ENCODE results near the gene UNC5C. TPM values are rescaled to one million over a fixed set of nuclear protein-coding genes. Genes with fewer than 3 reads are reported as not detected.

The UNC5C gene
- total RNA-seq, 2 experiments from 2014 or later = not detected

GRCh38 chr4:95129821-95130311 lies 418.9 kb downstream of the UNC5C start:
- H2AFZ ChIP-seq (ENCODE audit: low read length) = no peak overlapping the region
- CTCF ChIA-PET (ENCODE audit: unreplicated experiment) = no interaction called here

GRCh38 chr4:95129031-95129430 lies 419.7 kb downstream of the UNC5C start:
- H3K36me3 ChIP-seq (ENCODE audit: insufficient read depth, low read length) = no peaks in the 10 kb centered on the region
- intact Hi-C loops (cut with micrococcal nuclease; ENCODE audit: unreplicated experiment) = no loop called here
- TF ChIP-seq CTCF (conservative IDR thresholded peaks at IDR 0.05; ENCODE audit: low read length) = no peak
- TF ChIP-seq EZH2phosphoT487 (IDR thresholded peaks at IDR 0.05; ENCODE audit: borderline replicate concordance, low read depth, low read length) = no peak
- no peaks in the 10 kb centered on the region for H4K20me1 ChIP-seq (ENCODE audit: insufficient read depth, low read length)
- no peak overlapping the region for H3K4me2 ChIP-seq (ENCODE audit: low read length)
- no peak overlapping the region for H2AFZ ChIP-seq (ENCODE audit: low read length)
- DNase-seq (ENCODE audit: low spot score) = no peak
- H3K9me2 ChIP-seq (ENCODE audit: insufficient read depth, low read length) = no peaks in the 10 kb centered on the region
- ChIA-PET POLR2A (no interaction called here), CTCF (ENCODE audit: unreplicated experiment) (no interaction called here)
- H3K4me1 ChIP-seq (ENCODE audit: insufficient read depth, low read length, poor library complexity, severe bottlenecking) = no peaks in the 10 kb centered on the region
- H3K4me3 ChIP-seq (ENCODE audit: low read depth, low read length, poor library complexity, severe bottlenecking) = no peak overlapping the region
- no TSS peak for BruUV-seq (replicated peaks)
- no peaks in the 10 kb centered on the region for H3K79me2 ChIP-seq (ENCODE audit: insufficient read depth, low read depth, low read length)
- no peak overlapping the region for H3K27ac ChIP-seq (ENCODE audit: low read depth, low read length, poor library complexity, severe bottlenecking)
- no peaks in the 10 kb centered on the region for H3K9me3 ChIP-seq (ENCODE audit: low read length)

More at GRCh38 chr4:95129821-95130311, 418.9 kb downstream of the UNC5C start:
- no peaks in the 10 kb centered on the region for H3K79me2 ChIP-seq (ENCODE audit: insufficient read depth, low read depth, low read length)
- no peaks in the 10 kb centered on the region for H3K9me2 ChIP-seq (ENCODE audit: insufficient read depth, low read length)
- DNase-seq (ENCODE audit: low spot score) = no peak
- H3K9me3 ChIP-seq (ENCODE audit: low read length) = no peaks in the 10 kb centered on the region
- intact Hi-C loops (cut with micrococcal nuclease; ENCODE audit: unreplicated experiment) = no loop called here
- no peaks in the 10 kb centered on the region for H3K36me3 ChIP-seq (ENCODE audit: insufficient read depth, low read length)
- no TSS peak for BruUV-seq (replicated peaks)
- no peak overlapping the region for H3K4me3 ChIP-seq (ENCODE audit: low read depth, low read length, poor library complexity, severe bottlenecking)
- H4K20me1 ChIP-seq (ENCODE audit: insufficient read depth, low read length) = no peaks in the 10 kb centered on the region
- POLR2A ChIA-PET = interaction anchor here (0.7 kb wide), 1 partner anchor 25 kb away, joined by 3 read pairs; no protein-coding TSS in a partner anchor
- no peaks in the 10 kb centered on the region for H3K4me1 ChIP-seq (ENCODE audit: insufficient read depth, low read length, poor library complexity, severe bottlenecking)
- no peak overlapping the region for H3K27ac ChIP-seq (ENCODE audit: low read depth, low read length, poor library complexity, severe bottlenecking)
- TF ChIP-seq CTCF (conservative IDR thresholded peaks at IDR 0.05; ENCODE audit: low read length) (no peak), EZH2phosphoT487 (IDR thresholded peaks at IDR 0.05; ENCODE audit: borderline replicate concordance, low read depth, low read length) (no peak)
- H3K4me2 ChIP-seq (ENCODE audit: low read length) = no peak overlapping the region

GRCh38 chr4:95124906-95125504 lies 423.8 kb downstream of the UNC5C start:
- TF ChIP-seq CTCF (conservative IDR thresholded peaks at IDR 0.05; ENCODE audit: low read length) = peak; percentile 67
- TF ChIP-seq EZH2phosphoT487 (IDR thresholded peaks at IDR 0.05; ENCODE audit: borderline replicate concordance, low read depth, low read length) = no peak
- intact Hi-C loops (cut with micrococcal nuclease; ENCODE audit: unreplicated experiment) = no loop called here
- H3K27ac ChIP-seq (ENCODE audit: low read depth, low read length, poor library complexity, severe bottlenecking) = no peak overlapping the region
- H3K9me2 ChIP-seq (ENCODE audit: insufficient read depth, low read length) = no peaks in the 10 kb centered on the region
- no peak overlapping the region for H3K4me3 ChIP-seq (ENCODE audit: low read depth, low read length, poor library complexity, severe bottlenecking)
- H2AFZ ChIP-seq (ENCODE audit: low read length) = no peak overlapping the region
- CTCF ChIA-PET (ENCODE audit: unreplicated experiment) = no interaction called here
- peak; percentile 25 for DNase-seq (ENCODE audit: low spot score)
- POLR2A ChIA-PET = no interaction called here
- H3K9me3 ChIP-seq (ENCODE audit: low read length) = no peaks in the 10 kb centered on the region
- no peaks in the 10 kb centered on the region for H3K79me2 ChIP-seq (ENCODE audit: insufficient read depth, low read depth, low read length)
- no TSS peak for BruUV-seq (replicated peaks)
- H3K4me1 ChIP-seq (ENCODE audit: insufficient read depth, low read length, poor library complexity, severe bottlenecking) = no peaks in the 10 kb centered on the region
- H3K36me3 ChIP-seq (ENCODE audit: insufficient read depth, low read length) = no peaks in the 10 kb centered on the region
- no peaks in the 10 kb centered on the region for H4K20me1 ChIP-seq (ENCODE audit: insufficient read depth, low read length)
- H3K4me2 ChIP-seq (ENCODE audit: low read length) = no peak overlapping the region
